Measurements from ENCODE around the gene ATP8B1. TPM values are rescaled to one million over a fixed set of nuclear protein-coding genes. Genes with fewer than 3 reads are reported as not detected.

The ATP8B1 gene
- total RNA-seq, 2 donors from 2014 or later = 18.5 to 41.5 TPM

GRCh38 chr18:57687970-57688369, 115.1 kb downstream of the ATP8B1 start:
- peaks cover 0 to 13% of the 10 kb centered on the region in 2 donors for H3K36me3 ChIP-seq (replicated peaks in 1 of 2; ENCODE audit: insufficient read depth in 1 of 2, low read depth in 2 of 2)
- H3K27ac ChIP-seq = no peak overlapping the region
- H3K27me3 ChIP-seq = no peaks in the 10 kb centered on the region
- intact Hi-C loops (cut with DNase I) = no loop called here
- H3K4me3 ChIP-seq = no peak overlapping the region
- TF ChIP-seq POLR2A (IDR thresholded peaks at IDR 0.05) = no peak
- TF ChIP-seq, protein P1, sequence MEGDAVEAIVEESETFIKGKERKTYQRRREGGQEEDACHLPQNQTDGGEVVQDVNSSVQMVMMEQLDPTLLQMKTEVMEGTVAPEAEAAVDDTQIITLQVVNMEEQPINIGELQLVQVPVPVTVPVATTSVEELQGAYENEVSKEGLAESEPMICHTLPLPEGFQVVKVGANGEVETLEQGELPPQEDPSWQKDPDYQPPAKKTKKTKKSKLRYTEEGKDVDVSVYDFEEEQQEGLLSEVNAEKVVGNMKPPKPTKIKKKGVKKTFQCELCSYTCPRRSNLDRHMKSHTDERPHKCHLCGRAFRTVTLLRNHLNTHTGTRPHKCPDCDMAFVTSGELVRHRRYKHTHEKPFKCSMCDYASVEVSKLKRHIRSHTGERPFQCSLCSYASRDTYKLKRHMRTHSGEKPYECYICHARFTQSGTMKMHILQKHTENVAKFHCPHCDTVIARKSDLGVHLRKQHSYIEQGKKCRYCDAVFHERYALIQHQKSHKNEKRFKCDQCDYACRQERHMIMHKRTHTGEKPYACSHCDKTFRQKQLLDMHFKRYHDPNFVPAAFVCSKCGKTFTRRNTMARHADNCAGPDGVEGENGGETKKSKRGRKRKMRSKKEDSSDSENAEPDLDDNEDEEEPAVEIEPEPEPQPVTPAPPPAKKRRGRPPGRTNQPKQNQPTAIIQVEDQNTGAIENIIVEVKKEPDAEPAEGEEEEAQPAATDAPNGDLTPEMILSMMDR (IDR thresholded peaks at IDR 0.05) = no peak
- ATAC-seq (no peak), DNase-seq (no peak)
- 87 to 93% methylated on average over 5 to 8 of the region's 8 CpGs for WGBS, 2 donors
- H3K9me3 ChIP-seq = no peaks in the 10 kb centered on the region
- H3K4me1 ChIP-seq = peaks cover 19% of the 10 kb centered on the region

GRCh38 chr18:57683470-57683869, 119.6 kb downstream of the ATP8B1 start:
- Histone ChIP-seq H3K4me1 (peaks cover 13% of the 10 kb centered on the region), H3K27ac (peak overlapping the region in 2 of 4 donors; percentile 13 to 23), H3K9me3 (no peaks in the 10 kb centered on the region), H3K27me3 (no peaks in the 10 kb centered on the region), H3K4me3 (no peak overlapping the region), H3K36me3 (replicated peaks in 1 of 2; ENCODE audit: insufficient read depth in 1 of 2, low read depth in 2 of 2) (peaks cover 0 to 7% of the 10 kb centered on the region in 2 donors)
- TF ChIP-seq POLR2A (IDR thresholded peaks at IDR 0.05) = no peak
- TF ChIP-seq, protein P1 (IDR thresholded peaks at IDR 0.05) = no peak
- ATAC-seq (no peak), DNase-seq (no peak)
- intact Hi-C loops (cut with DNase I) = no loop called here

- WGBS, 2 donors = 41 to 44% methylated on average over 10 of the region's 10 CpGs
- intact Hi-C loops (cut with DNase I) = no loop called here
- TF ChIP-seq, protein P1 (IDR thresholded peaks at IDR 0.05) = no peak
- TF ChIP-seq POLR2A (IDR thresholded peaks at IDR 0.05) = no peak
- Histone ChIP-seq H3K27ac (peak overlapping the region in 2 of 4 donors; percentile 7 to 15), H3K9me3 (no peaks in the 10 kb centered on the region), H3K36me3 (replicated peaks in 1 of 2; ENCODE audit: insufficient read depth in 1 of 2, low read depth in 2 of 2) (peaks cover 0 to 8% of the 10 kb centered on the region in 2 donors), H3K4me1 (peaks cover 11% of the 10 kb centered on the region), H3K4me3 (no peak overlapping the region), H3K27me3 (no peaks in the 10 kb centered on the region)
- ATAC-seq (peak; percentile 71), DNase-seq (peak in 2 of 4 donors; percentile 24 to 41)
Observed at GRCh38 chr18:57677262-57678211, 125.6 kb downstream of the ATP8B1 start.

DNA sequence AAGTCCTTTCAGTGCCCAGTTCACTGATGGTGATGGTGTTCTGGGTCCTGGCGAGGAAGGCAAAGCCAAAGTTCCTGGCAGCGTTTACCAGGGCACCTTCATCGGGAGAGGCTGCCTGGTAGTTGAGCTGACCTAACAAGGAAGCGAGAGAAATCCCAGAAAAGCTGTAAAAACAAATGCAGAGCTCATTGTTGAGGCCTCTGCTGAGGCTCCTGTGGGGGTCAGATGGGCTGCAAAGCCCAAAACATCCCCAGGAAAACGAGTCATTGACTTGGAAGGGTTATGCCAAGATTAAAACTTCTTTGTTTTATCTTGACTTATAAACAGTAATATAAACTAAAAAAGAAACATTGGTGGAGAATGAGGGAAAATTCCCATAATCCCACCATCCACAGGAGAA, 128.2 kb downstream of the ATP8B1 start:
- Histone ChIP-seq H3K27me3 (no peaks in the 10 kb centered on the region), H3K27ac (no peak overlapping the region), H3K36me3 (replicated peaks in 1 of 2; ENCODE audit: insufficient read depth in 1 of 2, low read depth in 2 of 2) (peaks cover 0 to 18% of the 10 kb centered on the region in 2 donors), H3K9me3 (no peaks in the 10 kb centered on the region), H3K4me3 (no peak overlapping the region), H3K4me1 (peaks cover 11% of the 10 kb centered on the region)
- ATAC-seq (no peak), DNase-seq (no peak)
- WGBS, 2 donors = 80 to 84% methylated on average over 5 of the region's 5 CpGs
- TF ChIP-seq, protein P1 (IDR thresholded peaks at IDR 0.05) = no peak
- intact Hi-C loops (cut with DNase I) = no loop called here

All from body of pancreas (tissue), 4 donors.